NCI-H82 treated with DMSO at 0.1 percent for 48 hours (cell line): ENCODE measurements around the gene TNC.

ENCODE experiments used
- DNase-seq: peaks from one replicate; lab custom pipeline; 2025; ENCODE audit not compliant: unreplicated experiment; lab: John Stamatoyannopoulos, UW

Gene TNC

GRCh38 chr9:115015018-115015635 is 102.8 kb downstream of the TNC start:
- DNase-seq, result no peak

- no peak for DNase-seq
Observed at GRCh38 chr9:115014438-115014837, 103.5 kb downstream of the TNC start.

DNA sequence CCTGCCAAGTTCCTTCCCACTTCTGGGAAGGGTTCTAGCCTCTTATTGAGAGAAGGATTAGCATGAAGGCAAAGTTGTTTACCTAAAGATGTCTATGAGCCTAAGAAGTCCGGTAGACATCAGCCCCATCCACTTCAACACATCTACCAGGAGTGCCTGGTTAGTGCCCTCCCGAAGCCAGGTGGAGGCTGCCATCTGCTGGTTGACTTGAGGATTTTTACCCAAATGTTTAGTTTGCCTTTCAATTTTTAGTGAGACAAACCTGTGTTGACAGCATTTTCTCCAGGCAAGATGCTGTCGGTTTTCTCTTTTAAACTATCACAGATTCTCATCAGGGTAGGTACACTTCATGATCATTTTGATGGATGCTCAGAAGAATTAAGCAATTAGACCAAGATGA is 104.0 kb downstream of the TNC start:
- peak; percentile 20 for DNase-seq

GRCh38 chr9:115012486-115012885 is 105.5 kb downstream of the TNC start:
- DNase-seq, result no peak

- DNase-seq, result no peak
Observed at GRCh38 chr9:115010874-115011273, 107.1 kb downstream of the TNC start.

DNA sequence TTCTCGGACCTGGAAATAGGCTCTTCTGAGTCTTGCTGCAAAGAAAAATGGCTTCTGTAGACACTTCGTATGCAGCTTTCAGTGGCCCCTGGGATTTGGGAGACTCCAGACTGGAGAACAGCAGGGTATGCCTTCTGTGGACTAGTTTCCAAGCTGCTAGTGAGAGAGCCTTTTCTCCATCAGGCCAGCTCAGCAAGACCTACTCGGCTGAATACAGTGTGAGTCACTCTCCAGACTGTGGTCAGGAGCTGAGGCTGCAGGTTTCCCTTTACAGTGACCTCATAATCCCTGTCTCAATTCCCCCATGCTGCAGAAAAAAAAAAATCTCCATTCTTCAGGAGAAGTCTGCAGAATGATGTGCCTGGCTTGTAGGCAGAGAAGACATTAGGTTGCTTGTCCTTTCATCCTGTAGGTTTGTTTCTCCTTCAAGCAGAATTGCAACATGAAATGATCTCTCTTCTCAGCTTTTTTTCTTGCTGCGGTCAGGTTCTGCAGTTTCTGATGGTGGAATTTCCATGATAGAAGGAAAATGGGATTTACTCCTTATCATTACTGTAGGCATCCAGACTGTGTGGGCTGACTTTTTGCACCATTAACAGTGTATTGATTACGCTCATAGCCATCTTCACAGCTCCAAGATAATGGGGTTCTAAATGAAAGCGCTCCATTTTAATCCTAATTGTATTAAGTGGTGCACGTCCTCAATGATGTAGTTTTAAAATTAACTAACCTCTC is 109.3 kb downstream of the TNC start:
- no peak for DNase-seq

GRCh38 chr9:115006660-115007059 is 111.3 kb downstream of the TNC start:
- DNase-seq, result no peak

DNA sequence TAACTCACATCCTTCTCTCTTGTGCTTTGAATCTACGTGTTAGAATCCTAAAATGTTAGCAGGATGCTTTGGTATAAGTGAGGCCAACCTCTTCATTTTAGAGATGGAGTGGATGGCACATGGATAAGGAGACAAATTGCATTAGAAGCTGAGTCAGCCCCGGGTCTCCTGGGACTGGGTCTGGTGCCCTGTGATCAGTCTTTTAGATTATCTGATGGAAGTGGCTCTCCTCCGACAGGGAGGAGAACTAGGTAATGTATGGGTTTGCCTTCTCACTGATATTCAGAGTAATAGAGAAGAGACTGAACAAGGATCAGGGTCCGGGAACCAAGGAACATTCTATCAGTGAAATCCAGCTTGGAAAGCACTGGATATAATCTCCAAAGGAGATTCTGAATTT is 112.6 kb downstream of the TNC start:
- peak; percentile 7 for DNase-seq

DNA sequence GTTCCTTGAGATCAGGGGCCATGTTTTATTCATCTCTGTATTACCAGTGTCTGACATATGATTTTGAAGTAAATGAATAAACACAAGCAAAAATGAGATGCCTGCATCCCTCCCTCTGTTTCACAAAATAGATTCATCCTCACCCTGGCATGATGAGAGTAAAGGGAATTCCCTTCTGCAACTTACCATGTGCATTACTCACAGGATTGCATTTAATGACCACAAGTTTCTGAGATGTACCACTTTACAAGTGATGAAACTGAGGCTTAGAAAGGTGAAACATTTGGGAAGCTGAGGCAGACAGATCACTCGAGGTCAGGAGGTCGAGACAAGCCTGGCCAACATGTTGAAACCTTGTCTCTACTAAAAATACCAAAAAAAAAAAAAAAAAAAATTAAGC is 113.4 kb downstream of the TNC start:
- no peak for DNase-seq

DNA sequence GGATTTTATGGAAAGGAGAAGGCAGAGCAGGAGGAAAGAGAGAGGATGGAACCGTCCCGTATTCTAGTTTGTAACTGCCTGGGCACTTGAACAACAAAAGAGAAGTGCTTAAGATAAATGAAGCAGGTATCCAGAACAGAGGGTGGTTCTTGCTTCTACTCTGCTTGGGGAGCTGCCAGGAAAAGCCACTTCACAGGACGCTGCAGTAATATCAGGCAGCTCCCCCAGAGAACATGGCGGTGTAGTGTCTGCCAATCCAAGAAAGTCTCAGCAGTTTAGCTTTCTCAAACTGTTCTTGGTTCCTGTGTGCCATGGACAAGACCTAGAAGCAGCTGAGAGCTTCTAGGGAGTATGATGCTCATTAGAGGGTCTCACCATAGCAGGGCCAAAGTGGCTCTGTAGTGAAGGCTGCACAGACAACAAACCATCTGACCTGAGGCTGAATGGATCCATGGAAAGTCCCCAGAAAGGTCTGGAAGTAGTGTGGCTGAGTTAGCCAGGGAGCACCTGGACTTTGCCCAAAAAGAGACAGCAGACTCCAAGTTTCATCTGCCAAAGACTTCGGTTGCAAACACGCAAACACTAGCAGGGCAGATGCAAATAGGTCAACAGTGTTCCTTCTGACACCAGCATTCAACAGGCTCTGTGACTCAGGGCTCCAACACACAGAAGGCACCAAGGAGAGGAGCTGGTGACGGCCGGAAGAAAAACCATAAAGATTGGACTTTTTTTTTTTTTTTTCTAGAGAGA is 115.4 kb downstream of the TNC start:
- DNase-seq, result no peak

DNA sequence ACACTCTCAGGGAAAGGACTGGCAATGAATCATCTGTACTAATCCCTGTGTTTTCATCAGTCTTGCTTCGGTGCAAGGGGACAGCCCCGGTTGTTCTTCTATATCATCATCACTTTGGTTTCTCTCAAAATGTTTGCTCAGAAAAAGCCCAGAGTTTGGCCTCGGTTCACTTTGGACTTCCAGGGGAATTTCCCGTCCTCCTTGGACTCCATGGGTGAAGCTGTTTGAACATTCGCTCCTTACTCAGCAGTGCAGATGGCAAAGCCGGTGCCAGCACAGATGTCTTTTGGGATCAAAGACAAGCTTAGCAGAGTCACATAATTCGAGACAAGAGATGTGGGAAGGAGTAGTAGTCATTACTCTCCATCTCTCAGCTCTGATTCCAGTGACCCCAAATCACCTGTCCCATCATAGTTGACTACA is 117.7 kb downstream of the TNC start:
- DNase-seq, result peak; percentile 72

GRCh38 chr9:114998326-114998725 is 119.6 kb downstream of the TNC start:
- no peak for DNase-seq

- DNase-seq, result no peak
Observed at GRCh38 chr9:114995681-114996221, 122.2 kb downstream of the TNC start.

- DNase-seq, result no peak
Observed at GRCh38 chr9:114994768-114995167, 123.2 kb downstream of the TNC start.

- DNase-seq, result no peak
Observed at GRCh38 chr9:114991861-114992260, 126.1 kb downstream of the TNC start.

- DNase-seq, result no peak
Observed at GRCh38 chr9:114990901-114991300, 127.1 kb downstream of the TNC start.

- no peak for DNase-seq
Observed at GRCh38 chr9:114989600-114990410, 128.2 kb downstream of the TNC start.

DNA sequence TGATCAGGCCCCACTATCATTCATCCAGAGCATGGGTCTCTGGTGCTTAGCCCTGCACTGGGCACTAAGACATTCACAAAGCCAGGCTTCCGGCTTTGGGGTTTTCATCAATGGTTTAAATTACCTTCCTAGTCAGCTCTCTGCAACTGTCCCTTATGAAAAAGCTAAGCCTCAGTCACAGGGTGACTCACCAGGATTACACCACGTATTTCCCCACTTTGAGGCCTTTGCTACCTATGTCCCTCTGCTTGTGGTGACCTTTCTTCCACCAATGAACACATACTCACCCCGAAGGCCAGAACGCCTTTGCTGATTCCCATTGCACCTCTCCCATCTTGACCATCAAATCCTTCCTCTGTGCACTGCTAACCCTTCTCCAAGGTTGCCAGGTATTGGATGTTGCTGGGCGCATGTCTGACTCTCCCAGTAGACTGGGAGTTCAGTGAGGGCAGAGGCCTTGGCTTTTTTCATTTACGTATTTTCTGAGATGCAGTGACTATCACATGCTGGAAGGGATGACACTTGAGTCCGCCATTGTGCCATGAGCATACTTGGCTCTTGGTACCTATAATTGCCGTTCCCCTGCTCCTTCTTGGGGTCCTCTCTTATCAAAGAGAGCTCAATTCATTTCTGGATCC is 128.9 kb downstream of the TNC start:
- DNase-seq, result no peak

DNA sequence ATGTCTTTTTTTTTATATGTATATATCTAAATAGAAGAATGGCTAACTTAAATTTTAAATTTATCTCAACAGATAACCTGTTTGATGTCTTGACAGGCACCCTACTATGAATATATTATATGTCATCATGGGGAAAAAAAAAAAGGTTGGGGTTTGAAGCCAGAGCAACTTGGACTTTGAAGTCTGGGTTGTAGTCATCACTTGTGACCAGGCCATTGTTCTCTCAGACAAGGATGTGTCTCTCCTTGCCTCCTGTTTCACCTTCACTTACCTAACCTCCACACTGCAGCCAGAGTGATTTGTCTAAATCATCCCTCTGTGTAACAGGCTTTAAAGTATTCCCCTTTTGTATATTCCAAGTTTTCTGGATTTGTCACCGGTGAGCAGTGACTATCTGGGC is 130.8 kb downstream of the TNC start:
- no peak for DNase-seq

GRCh38 chr9:114985959-114986501 is 131.9 kb downstream of the TNC start:
- DNase-seq, result no peak
